HG03558 (cell line): ENCODE data around the gene STON2.
"Not testable (repeated sequence)": the region's sequence is repeated elsewhere in the genome, so short reads cannot be mapped to it uniquely, and the experiment has no call there.

Source experiments
- ATAC-seq: cut with Tn5 transposase; IDR thresholded peaks from one replicate; pipeline ENCODE4 v1.9.1; 2021; ENCODE audit warnings: moderate number of reproducible peaks; ENCODE audit not compliant: unreplicated experiment; ENCODE audit errors: extremely low read depth

Gene STON2

GRCh38 chr14:81273961-81274575, 126.1 kb downstream of the STON2 start:
- ATAC-seq, result no peak

GRCh38 chr14:81273521-81273920, 126.6 kb downstream of the STON2 start:
- ATAC-seq, result no peak

GRCh38 chr14:81272317-81272716, 127.8 kb downstream of the STON2 start:
- no peak for ATAC-seq

- no peak for ATAC-seq
Measured at GRCh38 chr14:81269979-81270375, 130.1 kb downstream of the STON2 start.

- ATAC-seq, result no peak
Measured at GRCh38 chr14:81269100-81269978, 130.8 kb downstream of the STON2 start.

- ATAC-seq, result no peak
Measured at GRCh38 chr14:81268016-81268416, 132.1 kb downstream of the STON2 start.

GRCh38 chr14:81265636-81266169, 134.4 kb downstream of the STON2 start:
- ATAC-seq, result no peak

- ATAC-seq, result no peak
Measured at GRCh38 chr14:81264671-81265070, 135.5 kb downstream of the STON2 start.

- ATAC-seq, result no peak
Measured at GRCh38 chr14:81263777-81264410, 136.2 kb downstream of the STON2 start.

GRCh38 chr14:81261176-81261575, 138.9 kb downstream of the STON2 start:
- no peak for ATAC-seq

GRCh38 chr14:81260732-81261131, 139.4 kb downstream of the STON2 start:
- no peak for ATAC-seq

GRCh38 chr14:81256289-81256960, 143.7 kb downstream of the STON2 start:
- no peak for ATAC-seq

- no peak for ATAC-seq
Measured at GRCh38 chr14:81252278-81252677, 147.8 kb downstream of the STON2 start.

- ATAC-seq, result no peak
Measured at GRCh38 chr14:81247271-81247766, 152.8 kb downstream of the STON2 start.

GRCh38 chr14:81246461-81247270, 153.5 kb downstream of the STON2 start:
- no peak for ATAC-seq

- ATAC-seq, result no peak
Measured at GRCh38 chr14:81245771-81246170, 154.4 kb downstream of the STON2 start.

- not testable (repeated sequence) for ATAC-seq
Measured at GRCh38 chr14:81244431-81244830, 155.7 kb downstream of the STON2 start.

- ATAC-seq, result no peak
Measured at GRCh38 chr14:81243499-81243898, 156.6 kb downstream of the STON2 start.

GRCh38 chr14:81236849-81237248, 163.3 kb downstream of the STON2 start:
- ATAC-seq, result not testable (repeated sequence)
